ENCODE measurements around the gene SLC9A9.

DNA sequence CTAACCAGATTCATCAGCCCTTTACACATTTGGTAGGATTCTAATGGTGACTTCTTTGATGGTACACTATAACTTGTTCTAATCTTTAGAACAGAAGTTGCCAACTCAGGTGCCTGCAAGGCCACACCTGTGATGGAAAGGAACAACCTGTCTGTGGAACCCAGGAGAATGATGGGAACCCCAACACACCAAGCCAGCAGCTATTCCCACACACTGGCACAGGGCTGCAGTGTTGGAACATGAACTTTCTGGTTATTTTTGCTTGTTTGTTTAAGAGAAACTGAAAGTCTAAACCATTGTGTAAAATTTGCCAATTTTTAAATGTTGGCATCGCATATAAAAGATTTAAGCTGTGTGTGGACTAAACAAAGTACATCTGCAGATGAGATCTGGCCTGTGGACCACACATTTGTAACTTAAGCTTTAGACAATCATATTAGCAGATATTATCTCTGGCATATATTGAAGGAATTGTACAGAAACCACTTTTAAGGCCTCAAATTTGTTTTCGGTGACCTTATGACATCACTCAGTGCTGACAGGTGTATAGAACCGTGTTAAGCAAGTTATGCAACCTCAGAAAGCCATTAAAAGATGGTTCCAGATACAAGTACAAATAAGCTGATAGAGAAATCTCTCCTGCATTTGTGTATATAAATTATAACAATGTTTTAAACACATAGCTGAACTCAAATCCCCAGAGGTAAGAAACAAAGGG lies 242.9 kb downstream of the SLC9A9 start:
- TF ChIP-seq CTCF (IDR thresholded peaks at IDR 0.05), result no peak
- TF ChIP-seq POLR2AphosphoS5 (IDR thresholded peaks at IDR 0.05), result no peak

Measured in esophagus muscularis mucosa (tissue), 3 donors.